HG03066 (cell line): ENCODE data around the gene SLC36A3.
"Not testable (repeated sequence)": the region's sequence is repeated elsewhere in the genome, so short reads cannot be mapped to it uniquely, and the experiment has no call there.

Experiments used
- ATAC-seq: cut with Tn5 transposase; IDR thresholded peaks from one replicate; pipeline ENCODE4 v1.9.1; 2021; ENCODE audit warnings: low read depth; ENCODE audit not compliant: unreplicated experiment

The SLC36A3 gene

DNA sequence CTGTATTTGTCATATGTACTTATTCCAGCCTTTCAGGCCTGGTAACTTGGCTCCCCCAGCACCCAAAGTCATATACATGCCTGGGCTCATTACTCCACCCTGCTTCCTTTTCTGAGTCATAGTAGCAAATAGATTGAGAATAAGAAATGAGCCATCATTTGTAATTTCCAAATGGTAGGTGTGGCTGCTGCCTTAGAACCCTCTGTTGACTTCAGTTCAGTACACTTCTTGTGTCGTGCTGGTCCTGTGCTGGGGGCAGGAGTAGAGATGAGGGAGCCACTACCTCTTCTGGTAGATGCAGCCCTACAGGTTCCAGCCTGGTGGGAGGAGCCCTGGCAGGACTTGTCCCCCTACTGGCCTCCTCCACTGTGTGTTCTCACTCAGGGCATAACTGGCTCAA is 39.5 kb downstream of the SLC36A3 start:
- ATAC-seq = no peak

GRCh38 chr5:151262532-151262931 is 41.0 kb downstream of the SLC36A3 start:
- ATAC-seq = no peak

DNA sequence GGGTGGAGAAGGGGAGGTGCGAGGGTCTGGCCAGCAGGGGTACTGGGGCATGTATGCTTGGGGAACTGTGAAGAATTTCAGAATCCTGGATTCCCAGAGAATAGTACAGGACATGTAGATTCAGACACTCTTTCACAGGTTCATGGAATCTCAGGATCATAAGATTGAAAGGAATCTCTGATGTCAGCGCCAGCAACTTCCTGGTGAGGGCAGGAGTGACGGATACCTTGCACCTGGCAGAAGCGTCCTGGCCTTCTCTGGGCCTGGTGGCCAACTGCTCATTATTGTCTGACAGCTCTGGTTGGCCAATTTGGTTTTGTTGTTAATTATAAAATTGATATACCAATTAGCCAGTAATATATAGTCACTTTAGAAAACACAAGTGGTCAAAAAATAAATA is 43.6 kb downstream of the SLC36A3 start:
- ATAC-seq = no peak

DNA sequence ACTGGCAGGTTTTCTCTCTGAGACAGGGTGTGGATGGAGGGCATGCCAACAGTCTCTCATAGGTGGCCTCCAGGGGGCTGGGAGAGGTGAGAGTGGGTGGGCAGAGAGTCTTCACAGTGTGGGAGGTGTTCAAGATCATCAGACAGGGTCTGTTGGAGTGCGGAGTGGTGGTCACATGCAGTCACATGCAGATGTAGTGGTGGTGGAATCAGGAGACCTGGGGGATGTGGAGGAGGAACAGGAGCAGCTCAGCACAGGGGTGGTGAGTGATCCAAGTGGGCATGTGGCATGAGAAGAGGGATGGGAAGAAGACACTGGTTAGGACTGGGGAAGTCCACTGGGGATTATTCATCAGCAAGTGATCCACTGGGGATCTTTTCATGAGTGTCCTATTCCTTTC is 44.8 kb downstream of the SLC36A3 start:
- no peak for ATAC-seq

DNA sequence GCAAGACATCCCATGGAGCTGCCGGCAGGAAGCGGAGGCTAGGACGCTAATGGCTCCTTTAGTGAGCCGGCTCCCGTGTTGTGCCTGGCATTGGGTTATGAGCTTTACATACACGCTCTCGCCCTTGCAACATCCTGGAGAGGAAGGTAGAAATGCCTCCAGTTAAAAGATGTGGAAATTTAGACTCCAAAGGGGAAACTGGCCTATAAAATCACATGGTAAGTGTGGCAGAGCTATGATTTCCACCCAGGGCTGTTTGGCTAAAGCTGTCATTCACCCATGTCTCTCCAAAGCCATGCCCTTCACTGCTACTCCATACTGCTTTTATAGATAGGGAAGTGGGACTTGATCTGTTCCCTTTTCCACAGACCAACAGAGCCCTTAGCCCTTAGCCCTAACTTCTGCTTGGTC is 45.4 kb downstream of the SLC36A3 start:
- ATAC-seq = no peak

GRCh38 chr5:151257731-151258181 is 45.8 kb downstream of the SLC36A3 start:
- ATAC-seq = peak; percentile 26

- peak; percentile 40 for ATAC-seq
Observed at GRCh38 chr5:151255621-151256286, 47.8 kb downstream of the SLC36A3 start.

GRCh38 chr5:151254990-151255389 is 48.6 kb downstream of the SLC36A3 start:
- not testable (repeated sequence) for ATAC-seq

GRCh38 chr5:151254556-151254955 is 49.0 kb downstream of the SLC36A3 start:
- no peak for ATAC-seq

DNA sequence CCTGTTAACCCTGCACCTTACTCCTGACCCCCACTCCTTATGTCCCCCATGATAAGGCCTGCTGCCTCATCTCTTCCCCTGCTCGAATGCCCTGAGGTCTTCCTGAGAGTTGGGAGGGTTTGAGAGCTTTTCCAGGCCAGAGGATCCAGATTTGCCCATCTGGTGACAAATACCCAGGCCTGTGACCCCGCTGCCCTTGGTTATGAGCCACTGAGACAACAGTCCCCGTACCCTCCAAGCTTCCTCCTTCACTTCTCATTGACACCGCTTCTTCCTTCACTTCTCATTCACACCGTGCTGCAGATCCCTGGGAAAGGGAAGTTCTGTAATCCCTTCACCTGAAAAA is 50.0 kb downstream of the SLC36A3 start:
- ATAC-seq = no peak

- peak; percentile 73 for ATAC-seq
Observed at GRCh38 chr5:151252762-151253604, 50.6 kb downstream of the SLC36A3 start, which contains the start of gene GM2A. TSS of gene GM2A (plus strand) at chr5:151253185. CDS start at chr5:151253217, 32 bp downstream.

DNA sequence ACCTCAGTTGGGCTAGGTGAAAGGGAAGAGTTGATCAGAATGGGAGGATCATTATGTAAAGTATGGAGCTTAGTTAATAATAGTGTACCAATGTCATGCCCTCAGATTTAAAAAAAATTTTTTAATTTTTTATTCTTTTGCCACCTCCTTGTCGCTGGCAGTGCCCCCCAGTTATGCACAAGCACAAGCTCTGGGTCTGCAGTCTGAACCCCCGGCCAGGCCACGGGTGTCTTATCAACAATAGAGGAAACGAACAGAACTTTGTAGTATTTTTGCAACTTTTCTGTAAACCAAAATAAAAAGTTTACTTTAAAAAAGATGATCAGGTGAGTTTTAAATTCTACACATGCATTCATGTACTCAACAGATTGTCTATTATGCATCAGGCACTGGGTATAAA is 51.9 kb downstream of the SLC36A3 start:
- no peak for ATAC-seq

- no peak for ATAC-seq
Observed at GRCh38 chr5:151251001-151251551, 52.5 kb downstream of the SLC36A3 start.

- ATAC-seq = no peak
Observed at GRCh38 chr5:151250346-151251000, 53.1 kb downstream of the SLC36A3 start.

DNA sequence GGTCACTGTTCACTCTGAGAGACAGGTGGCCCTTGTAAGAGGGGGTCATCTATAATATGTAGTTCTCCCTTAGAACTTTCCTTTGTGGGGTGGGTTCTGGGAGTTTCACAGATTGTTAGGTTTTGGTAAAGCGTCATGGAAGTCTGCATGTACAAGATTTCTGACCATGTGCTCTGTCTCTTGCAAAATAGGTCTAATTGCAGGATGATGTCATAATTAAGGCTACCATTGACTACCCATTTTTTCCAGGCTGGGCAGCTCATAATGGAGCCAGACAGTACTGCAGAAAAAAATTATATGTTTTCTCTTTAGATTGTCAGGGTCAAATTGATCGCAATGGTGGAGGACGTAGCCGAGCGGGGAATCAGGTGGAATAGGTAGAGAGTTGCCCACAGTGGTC is 54.3 kb downstream of the SLC36A3 start:
- no peak for ATAC-seq

DNA sequence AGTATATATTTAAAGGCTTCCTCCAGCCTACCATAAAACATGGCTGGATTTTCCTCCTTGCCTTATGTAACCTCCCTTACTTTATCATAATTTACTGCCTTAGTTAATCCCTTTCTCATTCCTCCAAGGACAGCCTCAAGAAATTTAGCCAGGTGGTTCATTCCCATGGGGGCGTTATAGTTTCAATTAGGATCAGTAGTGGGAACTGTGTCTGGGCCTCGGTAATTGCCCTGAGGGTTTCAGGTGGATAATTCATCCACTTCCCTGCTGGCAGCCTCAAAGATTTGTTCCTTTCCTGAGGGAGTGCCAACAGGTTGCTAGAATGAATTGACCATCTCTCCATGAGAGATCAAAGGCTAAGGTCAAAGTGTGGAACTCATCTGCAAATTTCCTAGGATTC is 54.9 kb downstream of the SLC36A3 start:
- ATAC-seq = no peak

DNA sequence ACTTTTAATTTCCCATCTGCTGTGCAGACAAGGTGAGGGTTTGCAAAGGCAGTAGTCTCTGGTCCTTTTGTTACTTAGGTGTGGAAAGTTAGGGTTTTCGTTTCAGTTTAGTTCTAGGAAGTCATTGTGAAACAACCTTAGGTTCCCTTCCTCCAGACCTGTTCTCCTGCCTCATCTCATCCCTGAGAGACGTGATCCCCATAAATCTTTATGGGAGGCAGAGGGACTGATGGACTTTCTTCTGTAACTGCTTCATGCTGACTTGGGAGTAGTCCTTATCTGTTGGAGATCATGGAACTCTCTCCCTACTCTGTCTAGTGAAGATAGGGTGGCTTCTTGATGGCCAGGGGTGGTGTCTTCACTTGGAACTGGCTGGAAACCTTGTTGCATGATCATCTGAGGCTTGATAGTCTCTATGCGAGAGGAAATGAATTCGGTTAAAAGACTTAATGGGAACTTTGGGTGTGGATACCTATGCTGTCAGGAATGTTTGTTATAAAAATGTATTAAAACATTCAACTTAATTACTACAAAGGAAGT is 57.8 kb downstream of the SLC36A3 start:
- ATAC-seq = no peak

GRCh38 chr5:151244206-151244605 is 59.4 kb downstream of the SLC36A3 start:
- ATAC-seq = no peak

- ATAC-seq = no peak
Observed at GRCh38 chr5:151243564-151243963, 60.0 kb downstream of the SLC36A3 start.

GRCh38 chr5:151243127-151243526 is 60.4 kb downstream of the SLC36A3 start:
- ATAC-seq = no peak
